ENCODE measurements around the gene UVSSA. TPM values are rescaled to one million over a fixed set of nuclear protein-coding genes. Genes with fewer than 3 reads are reported as not detected.
A peak's percentile ranks its signal among the peaks of the same experiment; 100 is the strongest.

The UVSSA gene
- total RNA-seq, 1 donor from 2014 or later: 33.9 TPM

GRCh38 chr4:1300466-1301455 is 46.2 kb upstream of the UVSSA start:
- no peak for DNase-seq
- TF ChIP-seq, protein P1, sequence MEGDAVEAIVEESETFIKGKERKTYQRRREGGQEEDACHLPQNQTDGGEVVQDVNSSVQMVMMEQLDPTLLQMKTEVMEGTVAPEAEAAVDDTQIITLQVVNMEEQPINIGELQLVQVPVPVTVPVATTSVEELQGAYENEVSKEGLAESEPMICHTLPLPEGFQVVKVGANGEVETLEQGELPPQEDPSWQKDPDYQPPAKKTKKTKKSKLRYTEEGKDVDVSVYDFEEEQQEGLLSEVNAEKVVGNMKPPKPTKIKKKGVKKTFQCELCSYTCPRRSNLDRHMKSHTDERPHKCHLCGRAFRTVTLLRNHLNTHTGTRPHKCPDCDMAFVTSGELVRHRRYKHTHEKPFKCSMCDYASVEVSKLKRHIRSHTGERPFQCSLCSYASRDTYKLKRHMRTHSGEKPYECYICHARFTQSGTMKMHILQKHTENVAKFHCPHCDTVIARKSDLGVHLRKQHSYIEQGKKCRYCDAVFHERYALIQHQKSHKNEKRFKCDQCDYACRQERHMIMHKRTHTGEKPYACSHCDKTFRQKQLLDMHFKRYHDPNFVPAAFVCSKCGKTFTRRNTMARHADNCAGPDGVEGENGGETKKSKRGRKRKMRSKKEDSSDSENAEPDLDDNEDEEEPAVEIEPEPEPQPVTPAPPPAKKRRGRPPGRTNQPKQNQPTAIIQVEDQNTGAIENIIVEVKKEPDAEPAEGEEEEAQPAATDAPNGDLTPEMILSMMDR (IDR thresholded peaks at IDR 0.05; ENCODE audit: partially characterized antibody, unreplicated experiment): no peak
- H3K4me3 Mint-ChIP-seq (ENCODE audit: unreplicated experiment): no peak overlapping the region
- peaks cover 7% of the 10 kb centered on the region for H3K9me3 Mint-ChIP-seq (ENCODE audit: unreplicated experiment)
- peaks cover 5% of the 10 kb centered on the region for H3K36me3 Mint-ChIP-seq (ENCODE audit: unreplicated experiment)
- H3K27ac Mint-ChIP-seq (ENCODE audit: unreplicated experiment): peak overlapping the region; percentile 87
- H3K27me3 Mint-ChIP-seq (ENCODE audit: unreplicated experiment): peaks cover 7% of the 10 kb centered on the region
- H3K4me1 Mint-ChIP-seq (ENCODE audit: low read depth, unreplicated experiment): peaks cover 10% of the 10 kb centered on the region

DNA sequence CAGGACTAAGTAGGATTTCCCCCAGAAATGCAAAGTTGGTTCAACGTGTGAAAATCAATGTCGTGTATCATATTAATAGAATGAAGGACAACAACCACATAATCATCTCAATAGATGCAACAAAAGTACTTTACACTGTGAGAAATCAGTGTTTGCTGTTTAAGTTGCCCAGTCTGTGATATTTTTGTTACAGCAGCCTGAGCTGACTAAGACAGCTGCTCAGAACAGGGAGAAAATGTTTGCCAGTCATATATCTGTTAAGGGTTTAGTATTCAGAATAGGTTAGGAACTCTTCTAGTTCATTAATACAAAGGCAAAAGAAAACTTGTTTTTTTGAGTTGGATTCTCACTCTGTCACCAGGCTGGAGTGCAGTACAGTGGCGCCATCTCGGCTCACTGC is 44.8 kb upstream of the UVSSA start:
- Mint-ChIP-seq H3K4me1 (ENCODE audit: low read depth, unreplicated experiment) (peaks cover 10% of the 10 kb centered on the region), H3K4me3 (ENCODE audit: unreplicated experiment) (no peak overlapping the region), H3K9me3 (ENCODE audit: unreplicated experiment) (peaks cover 5% of the 10 kb centered on the region), H3K36me3 (ENCODE audit: unreplicated experiment) (peaks cover 5% of the 10 kb centered on the region), H3K27me3 (ENCODE audit: unreplicated experiment) (peaks cover 2% of the 10 kb centered on the region), H3K27ac (ENCODE audit: unreplicated experiment) (peak overlapping the region; percentile 11)
- TF ChIP-seq, protein P1 (IDR thresholded peaks at IDR 0.05; ENCODE audit: partially characterized antibody, unreplicated experiment): no peak
- no peak for DNase-seq

DNA sequence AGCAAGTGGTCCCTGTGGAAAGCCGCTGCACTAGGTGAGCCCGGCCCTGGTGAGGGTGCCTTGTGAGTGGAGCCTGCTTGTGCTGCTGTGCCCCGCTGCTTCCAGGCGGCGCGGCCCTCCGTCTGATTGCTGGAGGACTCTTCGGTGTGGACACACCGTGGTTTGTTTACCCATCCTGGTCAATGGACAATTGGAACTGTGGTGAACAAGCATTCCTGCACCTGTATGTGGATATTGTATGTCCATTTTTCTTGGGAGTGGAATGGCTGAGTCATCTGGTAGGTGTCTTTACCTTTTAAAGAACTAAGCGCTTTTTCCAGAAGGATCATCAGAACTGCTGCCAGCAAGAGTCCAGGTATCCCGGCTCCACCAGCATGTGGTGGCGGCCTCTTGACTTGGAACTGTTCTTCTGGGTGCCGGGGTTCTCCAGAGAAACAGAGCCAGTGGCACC is 41.7 kb upstream of the UVSSA start:
- H3K4me3 Mint-ChIP-seq (ENCODE audit: unreplicated experiment): no peak overlapping the region
- H3K27ac Mint-ChIP-seq (ENCODE audit: unreplicated experiment): no peak overlapping the region
- DNase-seq: no peak
- peaks cover 27% of the 10 kb centered on the region for H3K4me1 Mint-ChIP-seq (ENCODE audit: low read depth, unreplicated experiment)
- H3K9me3 Mint-ChIP-seq (ENCODE audit: unreplicated experiment): peaks cover 5% of the 10 kb centered on the region
- TF ChIP-seq, protein P1 (IDR thresholded peaks at IDR 0.05; ENCODE audit: partially characterized antibody, unreplicated experiment): no peak
- peaks cover 5% of the 10 kb centered on the region for H3K36me3 Mint-ChIP-seq (ENCODE audit: unreplicated experiment)
- peaks cover 5% of the 10 kb centered on the region for H3K27me3 Mint-ChIP-seq (ENCODE audit: unreplicated experiment)

DNA sequence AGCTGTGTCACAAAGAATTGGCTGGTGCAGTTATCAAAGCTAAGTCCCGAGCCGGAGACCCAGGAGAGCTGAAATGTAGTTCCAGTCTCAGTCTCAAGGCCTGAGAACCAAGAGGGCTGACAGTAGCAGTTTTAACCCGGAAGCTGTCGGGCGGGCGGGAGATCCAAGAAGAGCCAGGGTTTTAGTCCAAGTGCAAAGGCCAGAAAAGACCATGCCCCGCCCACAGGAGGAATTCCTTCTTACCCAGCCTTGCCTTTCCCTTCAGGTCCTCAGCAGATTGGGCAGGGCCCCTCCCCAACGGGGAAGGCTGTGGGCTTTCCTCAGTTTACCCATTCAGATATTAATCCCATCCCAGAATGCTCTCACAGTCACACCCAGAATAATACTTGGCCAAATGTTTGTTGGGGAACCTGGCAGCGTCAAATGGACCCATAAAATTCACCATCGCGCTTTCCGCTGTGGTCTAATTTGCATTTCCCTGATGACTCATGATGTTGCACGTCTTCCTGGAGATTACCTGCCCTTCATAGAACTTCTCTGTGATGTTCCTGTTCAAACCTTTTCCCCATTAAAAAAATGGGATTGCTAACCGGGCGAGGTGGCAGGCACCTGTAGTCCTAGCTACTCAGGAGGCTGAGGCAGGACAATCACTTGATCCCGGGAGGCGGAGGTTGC is 41.1 kb upstream of the UVSSA start:
- Mint-ChIP-seq H3K9me3 (ENCODE audit: unreplicated experiment) (peaks cover 5% of the 10 kb centered on the region), H3K27ac (ENCODE audit: unreplicated experiment) (no peak overlapping the region), H3K4me1 (ENCODE audit: low read depth, unreplicated experiment) (peaks cover 23% of the 10 kb centered on the region), H3K36me3 (ENCODE audit: unreplicated experiment) (peaks cover 5% of the 10 kb centered on the region), H3K4me3 (ENCODE audit: unreplicated experiment) (no peak overlapping the region), H3K27me3 (ENCODE audit: unreplicated experiment) (peaks cover 5% of the 10 kb centered on the region)
- TF ChIP-seq, protein P1 (IDR thresholded peaks at IDR 0.05; ENCODE audit: partially characterized antibody, unreplicated experiment): no peak
- DNase-seq: no peak

All from glutamatergic neuron (in vitro differentiated cells).